Iris pigment epithelial cell (primary cell): ENCODE measurements around the gene ZNF688.
A peak's percentile ranks its signal among the peaks of the same experiment; 100 is the strongest.
"Not testable (repeated sequence)": the region's sequence is repeated elsewhere in the genome, so short reads cannot be mapped to it uniquely, and the experiment has no call there.

Experiments used
- DNase-seq: peaks from one replicate; pipeline ENCODE4 v3.0.0-alpha.2; 2011; ENCODE audit warnings: low read depth

ZNF688 gene

GRCh38 chr16:30557707-30557956, 13.9 kb downstream of the ZNF688 start:
- no peak for DNase-seq

- DNase-seq: no peak
Measured at GRCh38 chr16:30556125-30556473, 15.4 kb downstream of the ZNF688 start.

GRCh38 chr16:30555315-30556124, 16.0 kb downstream of the ZNF688 start:
- no peak for DNase-seq

GRCh38 chr16:30554557-30555314, 16.8 kb downstream of the ZNF688 start:
- no peak for DNase-seq

- no peak for DNase-seq
Measured at GRCh38 chr16:30553393-30553899, 18.1 kb downstream of the ZNF688 start.

GRCh38 chr16:30552956-30553355, 18.6 kb downstream of the ZNF688 start:
- no peak for DNase-seq

- no peak for DNase-seq
Measured at GRCh38 chr16:30551781-30552180, 19.7 kb downstream of the ZNF688 start.

- DNase-seq: no peak
Measured at GRCh38 chr16:30548416-30549253, 22.9 kb downstream of the ZNF688 start.

GRCh38 chr16:30546115-30546514, 25.4 kb downstream of the ZNF688 start:
- no peak for DNase-seq

GRCh38 chr16:30543067-30543466, 28.4 kb downstream of the ZNF688 start:
- DNase-seq: no peak

- DNase-seq: peak; percentile 28
Measured at GRCh38 chr16:30541502-30542329, 29.8 kb downstream of the ZNF688 start.

GRCh38 chr16:30540916-30541464, 30.5 kb downstream of the ZNF688 start:
- DNase-seq: not testable (repeated sequence)

GRCh38 chr16:30539986-30540526, 31.5 kb downstream of the ZNF688 start:
- not testable (repeated sequence) for DNase-seq

GRCh38 chr16:30539000-30539964, 32.2 kb downstream of the ZNF688 start:
- no peak for DNase-seq

- peak; percentile 30 for DNase-seq
Measured at GRCh38 chr16:30536391-30537024, 35.0 kb downstream of the ZNF688 start.

GRCh38 chr16:30535777-30536190, 35.7 kb downstream of the ZNF688 start:
- peak; percentile 82 for DNase-seq

GRCh38 chr16:30535106-30535776, 36.3 kb downstream of the ZNF688 start:
- DNase-seq: peak; percentile 25

- peak; percentile 80 for DNase-seq
Measured at GRCh38 chr16:30534368-30535105, 37.0 kb downstream of the ZNF688 start, which contains the start of gene ZNF747. ZNF747 (minus strand) TSS chr16:30534858; CDS start chr16:30534679, 179 bp downstream.
